ENCODE results near the gene FGF22. TPM values are rescaled to one million over a fixed set of nuclear protein-coding genes. Genes with fewer than 3 reads are reported as not detected.

Gene FGF22
- total and polyA plus RNA-seq, 10 of the 15 experiments (the other 5 are each of a cell fraction or from before 2014, with no cell fraction given), result 0.05 TPM; not detected in 9

- peak overlapping the region; percentile 74 for H3K27ac ChIP-seq (ENCODE audit: control insufficient read depth, insufficient read depth)
- TF ChIP-seq MLLT1 (IDR thresholded peaks at IDR 0.05) (peak; percentile 97), KAT2A (conservative IDR thresholded peaks at IDR 0.05; ENCODE audit: control insufficient read depth, low read depth, low read length) (no peak), E4F1 (IDR thresholded peaks at IDR 0.05; ENCODE audit: borderline replicate concordance, partially characterized antibody) (no peak), ZBTB40 (IDR thresholded peaks at IDR 0.05; ENCODE audit: borderline replicate concordance) (peak; percentile 52), BMI1 (IDR thresholded peaks at IDR 0.05; ENCODE audit: borderline replicate concordance) (no peak), ATF7 (IDR thresholded peaks at IDR 0.05; ENCODE audit: low read depth) (no peak), MYC (IDR thresholded peaks at IDR 0.05; ENCODE audit: insufficient read depth, insufficient read length, insufficient replicate concordance, low read length, severe bottlenecking) (no peak), HDAC6 (IDR thresholded peaks at IDR 0.05; ENCODE audit: unreplicated experiment) (no peak), POLR2AphosphoS5 (IDR thresholded peaks at IDR 0.05; ENCODE audit: low read length) (no peak), POU2F2 (IDR thresholded peaks at IDR 0.05; ENCODE audit: borderline replicate concordance, low read depth, low read length) (no peak), MEF2A (IDR thresholded peaks at IDR 0.05; ENCODE audit: insufficient read depth, low read depth, low read length) (no peak)
These were observed 24.0 kb downstream of the FGF22 start for GRCh38 chr19:663682-664117.

More at GRCh38 chr19:663682-664117, 24.0 kb downstream of the FGF22 start:
- Histone ChIP-seq H3K4me2 (ENCODE audit: control insufficient read depth, insufficient read depth) (peak overlapping the region; percentile 98), H4K20me1 (ENCODE audit: control insufficient read depth, insufficient read depth) (peaks cover 12% of the 10 kb centered on the region), H3K27me3 (replicated peaks in 1 of 2; ENCODE audit: control insufficient read depth in 2 of 2, insufficient read depth in 2 of 2, low read length in 1 of 2) (no peaks in the 10 kb centered on the region), H2AFZ (ENCODE audit: control insufficient read depth, low read depth, low read length) (peak overlapping the region; percentile 85), H3K9me3 (replicated peaks; ENCODE audit: control insufficient read depth, insufficient read depth, low read length) (no peaks in the 10 kb centered on the region; the same call in 2 of the 3 replicates), H3K36me3 (ENCODE audit: control insufficient read depth in 2 of 2, insufficient read depth in 2 of 2, low read length in 1 of 2) (peaks cover 0 to 5% of the 10 kb centered on the region in 2 experiments; a peak in 2 of 4 replicates), H3K4me3 (peak overlapping the region; percentile 66), H3K79me2 (ENCODE audit: control insufficient read depth, insufficient read depth, low read length) (peaks cover 43% of the 10 kb centered on the region), H3K9ac (ENCODE audit: control insufficient read depth, insufficient read depth, low read length) (peak overlapping the region; percentile 75), H3K4me1 (ENCODE audit: control insufficient read depth, insufficient read depth, low read length) (peaks cover 19% of the 10 kb centered on the region)
- ATAC-seq, result no peak
- ChIA-PET POLR2A (interaction anchor here (0.6 to 0.8 kb wide), 4 partner anchors 29 to 58 kb away, joined by 3 to 6 read pairs (median 4); partner anchors contain the start of gene POLRMT), CTCF (interaction anchor here (0.6 to 1.7 kb wide), 7 partner anchors 27 to 77 kb away, joined by 3 to 18 read pairs (median 3); partner anchors contain the start of gene POLRMT), RAD21 (ENCODE audit: unreplicated experiment) (interaction anchor here (0.8 to 1.4 kb wide), 6 partner anchors 16 to 200 kb away, joined by 3 to 9 read pairs (median 3); no protein-coding TSS in a partner anchor), SMC1A (ENCODE audit: uncharacterized antibody, unreplicated experiment) (interaction anchor here (0.9 to 1.3 kb wide), 3 partner anchors 11 to 70 kb away, joined by 3 to 4 read pairs (median 4); no protein-coding TSS in a partner anchor)
- intact Hi-C loops (cut with micrococcal nuclease; ENCODE audit: unreplicated experiment) (loop anchor here (2.0 kb wide), 1 partner anchor 17 kb away; no protein-coding TSS in a partner anchor), in situ Hi-C loops (cut with MboI) (no loop called here)
- no peak for DNase-seq (ENCODE audit: low read depth, low spot score)
- no TSS peak for BruUV-seq (replicated peaks)
- WGBS (ENCODE audit: insufficient coverage, insufficient replicate concordance, low lambda C conversion rate, missing lambda C conversion rate), result 36% methylated on average over 17 of the region's 18 CpGs
- no peak for FAIRE-seq

Data from GM12878 (cell line).